Measurements from ENCODE around the gene ASB9. TPM values are rescaled to one million over a fixed set of nuclear protein-coding genes. Genes with fewer than 3 reads are reported as not detected.

The ASB9 gene
- total RNA-seq, 1 donor from 2014 or later, result 1.6 TPM

- peaks cover 3% of the 10 kb centered on the region for H3K4me1 Mint-ChIP-seq (ENCODE audit: low read depth)
- peaks cover 27% of the 10 kb centered on the region for H3K9me3 Mint-ChIP-seq (ENCODE audit: low read depth)
Measured at GRCh38 chrX:15214588-15214987, 55.3 kb downstream of the ASB9 start.

DNA sequence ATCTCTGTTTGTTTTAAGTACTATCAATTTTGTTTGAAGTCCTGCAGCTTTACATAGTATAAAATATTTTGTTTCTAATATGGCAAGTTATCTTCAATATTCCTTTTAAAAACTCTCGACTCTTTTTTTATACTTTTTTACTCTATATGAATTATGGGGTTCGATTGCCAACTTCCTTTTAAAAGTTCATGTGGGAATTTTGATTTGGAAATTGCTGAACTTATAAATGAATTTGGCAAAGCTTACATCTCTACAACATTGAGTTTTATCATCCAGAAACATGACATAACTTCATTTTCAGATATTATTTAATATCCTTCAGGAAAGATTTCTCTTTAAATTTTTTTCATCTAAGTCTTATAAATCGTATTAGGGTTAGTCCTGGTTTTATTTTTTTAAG is 60.8 kb downstream of the ASB9 start:
- Mint-ChIP-seq H3K4me3 (ENCODE audit: low read depth) (no peak overlapping the region), H3K27ac (no peak overlapping the region), H3K27me3 (no peaks in the 10 kb centered on the region), H3K36me3 (ENCODE audit: insufficient read depth) (peaks cover 2% of the 10 kb centered on the region), H3K9me3 (ENCODE audit: low read depth) (peaks cover 22% of the 10 kb centered on the region), H3K4me1 (ENCODE audit: low read depth) (no peaks in the 10 kb centered on the region)
- no peak for TF ChIP-seq CTCF (IDR thresholded peaks at IDR 0.05; ENCODE audit: unreplicated experiment)
- DNase-seq (ENCODE audit: low spot score, unreplicated experiment), result no peak

More at GRCh38 chrX:15214588-15214987, 55.3 kb downstream of the ASB9 start:
- no peak overlapping the region for H3K27ac Mint-ChIP-seq
- TF ChIP-seq CTCF (IDR thresholded peaks at IDR 0.05; ENCODE audit: unreplicated experiment), result no peak
- DNase-seq (ENCODE audit: low spot score, unreplicated experiment), result no peak
- H3K36me3 Mint-ChIP-seq (ENCODE audit: insufficient read depth), result peaks cover 2% of the 10 kb centered on the region
- peaks cover 3% of the 10 kb centered on the region for H3K27me3 Mint-ChIP-seq
- H3K4me3 Mint-ChIP-seq (ENCODE audit: low read depth), result no peak overlapping the region

GRCh38 chrX:15207994-15208393 is 61.9 kb downstream of the ASB9 start:
- TF ChIP-seq CTCF (IDR thresholded peaks at IDR 0.05; ENCODE audit: unreplicated experiment), result no peak
- Mint-ChIP-seq H3K36me3 (ENCODE audit: insufficient read depth) (peaks cover 2% of the 10 kb centered on the region), H3K27ac (no peak overlapping the region)

DNA sequence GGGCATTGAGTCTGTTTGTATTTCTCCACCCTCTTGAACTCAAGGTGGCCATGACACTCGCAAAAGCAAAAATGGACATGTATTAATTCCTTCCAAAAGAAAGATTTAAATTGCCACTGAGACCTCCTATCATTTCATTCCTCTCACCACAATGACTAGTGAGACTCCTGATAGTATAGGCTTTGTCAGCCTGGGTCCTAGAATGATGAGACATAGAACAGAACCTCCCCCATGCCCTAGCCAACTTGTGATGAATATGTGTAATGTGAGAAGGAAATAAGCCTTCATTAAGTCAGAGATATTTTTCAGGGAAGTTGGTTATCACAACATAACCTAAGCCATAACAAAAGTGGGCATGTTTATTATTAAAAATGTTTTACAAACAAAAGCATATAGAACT is 62.5 kb downstream of the ASB9 start:
- Mint-ChIP-seq H3K9me3 (ENCODE audit: low read depth) (peaks cover 20% of the 10 kb centered on the region), H3K4me3 (ENCODE audit: low read depth) (no peak overlapping the region), H3K27ac (no peak overlapping the region), H3K27me3 (no peaks in the 10 kb centered on the region), H3K36me3 (ENCODE audit: insufficient read depth) (peaks cover 2% of the 10 kb centered on the region), H3K4me1 (ENCODE audit: low read depth) (no peaks in the 10 kb centered on the region)
- no peak for TF ChIP-seq CTCF (IDR thresholded peaks at IDR 0.05; ENCODE audit: unreplicated experiment)
- no peak for DNase-seq (ENCODE audit: low spot score, unreplicated experiment)

More at GRCh38 chrX:15207994-15208393, 61.9 kb downstream of the ASB9 start:
- Mint-ChIP-seq H3K27me3 (no peaks in the 10 kb centered on the region), H3K4me1 (ENCODE audit: low read depth) (no peaks in the 10 kb centered on the region), H3K9me3 (ENCODE audit: low read depth) (peaks cover 22% of the 10 kb centered on the region), H3K4me3 (ENCODE audit: low read depth) (no peak overlapping the region)
- no peak for DNase-seq (ENCODE audit: low spot score, unreplicated experiment)

- Mint-ChIP-seq H3K4me1 (ENCODE audit: low read depth) (no peaks in the 10 kb centered on the region), H3K27ac (no peak overlapping the region), H3K9me3 (ENCODE audit: low read depth) (peaks cover 23% of the 10 kb centered on the region), H3K4me3 (ENCODE audit: low read depth) (no peak overlapping the region), H3K36me3 (ENCODE audit: insufficient read depth) (peaks cover 2% of the 10 kb centered on the region), H3K27me3 (no peaks in the 10 kb centered on the region)
- DNase-seq (ENCODE audit: low spot score, unreplicated experiment), result no peak
- no peak for TF ChIP-seq CTCF (IDR thresholded peaks at IDR 0.05; ENCODE audit: unreplicated experiment)
Measured at GRCh38 chrX:15206306-15206705, 63.6 kb downstream of the ASB9 start.

Data from progenitor cell of endocrine pancreas (in vitro differentiated cells).